ENCODE data around the gene PLD1. TPM values are rescaled to one million over a fixed set of nuclear protein-coding genes. Genes with fewer than 3 reads are reported as not detected.

Gene PLD1
- total RNA-seq, 1 experiment from 2014 or later: 5.3 TPM

DNA sequence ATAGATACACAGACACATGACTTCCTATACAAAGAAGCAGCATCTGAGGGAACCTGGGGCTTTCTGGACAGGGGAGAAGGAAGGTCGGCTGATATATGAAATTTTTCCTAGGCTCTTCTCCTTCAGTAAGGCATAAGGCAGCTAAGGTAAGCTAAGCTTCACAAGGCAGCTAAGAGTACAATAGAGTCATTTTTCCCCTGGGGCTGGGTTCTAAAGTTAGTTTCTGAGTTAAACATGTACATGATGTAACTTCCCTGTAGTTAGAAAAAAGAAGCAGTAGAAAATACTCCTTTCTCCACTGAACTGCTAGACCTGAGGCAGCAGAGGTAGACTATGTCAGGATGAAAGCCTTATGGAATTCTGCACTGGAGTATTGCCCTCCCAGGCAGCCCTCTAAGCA, 109.6 kb downstream of the PLD1 start:
- CTCF ChIA-PET: no interaction called here
- POLR2A ChIA-PET: no interaction called here
- Mint-ChIP-seq H3K9me3 (ENCODE audit: unreplicated experiment) (no peaks in the 10 kb centered on the region), H3K27ac (ENCODE audit: unreplicated experiment) (no peak overlapping the region), H3K27me3 (ENCODE audit: insufficient read depth, unreplicated experiment) (no peaks in the 10 kb centered on the region), H3K4me1 (ENCODE audit: low read depth, unreplicated experiment) (no peaks in the 10 kb centered on the region), H3K36me3 (ENCODE audit: insufficient read depth, unreplicated experiment) (no peaks in the 10 kb centered on the region), H3K4me3 (ENCODE audit: unreplicated experiment) (no peak overlapping the region)
- no peaks in the 10 kb centered on the region for H3K36me3 ChIP-seq (ENCODE audit: control insufficient read depth, insufficient read depth, low read length)
- DNase-seq: no peak
- no peak overlapping the region for H3K4me3 ChIP-seq (ENCODE audit: low read depth, low read length)
- H3K4me1 ChIP-seq: no peaks in the 10 kb centered on the region
- no peaks in the 10 kb centered on the region for H3K27me3 ChIP-seq (replicated peaks; ENCODE audit: control insufficient read depth, insufficient read depth, low read length)
- intact Hi-C loops (cut with micrococcal nuclease; ENCODE audit: unreplicated experiment): no loop called here
- TF ChIP-seq, protein P1, sequence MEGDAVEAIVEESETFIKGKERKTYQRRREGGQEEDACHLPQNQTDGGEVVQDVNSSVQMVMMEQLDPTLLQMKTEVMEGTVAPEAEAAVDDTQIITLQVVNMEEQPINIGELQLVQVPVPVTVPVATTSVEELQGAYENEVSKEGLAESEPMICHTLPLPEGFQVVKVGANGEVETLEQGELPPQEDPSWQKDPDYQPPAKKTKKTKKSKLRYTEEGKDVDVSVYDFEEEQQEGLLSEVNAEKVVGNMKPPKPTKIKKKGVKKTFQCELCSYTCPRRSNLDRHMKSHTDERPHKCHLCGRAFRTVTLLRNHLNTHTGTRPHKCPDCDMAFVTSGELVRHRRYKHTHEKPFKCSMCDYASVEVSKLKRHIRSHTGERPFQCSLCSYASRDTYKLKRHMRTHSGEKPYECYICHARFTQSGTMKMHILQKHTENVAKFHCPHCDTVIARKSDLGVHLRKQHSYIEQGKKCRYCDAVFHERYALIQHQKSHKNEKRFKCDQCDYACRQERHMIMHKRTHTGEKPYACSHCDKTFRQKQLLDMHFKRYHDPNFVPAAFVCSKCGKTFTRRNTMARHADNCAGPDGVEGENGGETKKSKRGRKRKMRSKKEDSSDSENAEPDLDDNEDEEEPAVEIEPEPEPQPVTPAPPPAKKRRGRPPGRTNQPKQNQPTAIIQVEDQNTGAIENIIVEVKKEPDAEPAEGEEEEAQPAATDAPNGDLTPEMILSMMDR (IDR thresholded peaks at IDR 0.05; ENCODE audit: insufficient read depth in 1 of 2, low read depth in 1 of 2, low read length in 1 of 2, severe bottlenecking in 1 of 2, unreplicated experiment in 1 of 2): no peak
- 0 out of 2 replicates have a peak, but pooled peaks cover 8% of the 10 kb centered on the region for H3K9me3 ChIP-seq
- BruUV-seq (replicated peaks): no TSS peak

DNA sequence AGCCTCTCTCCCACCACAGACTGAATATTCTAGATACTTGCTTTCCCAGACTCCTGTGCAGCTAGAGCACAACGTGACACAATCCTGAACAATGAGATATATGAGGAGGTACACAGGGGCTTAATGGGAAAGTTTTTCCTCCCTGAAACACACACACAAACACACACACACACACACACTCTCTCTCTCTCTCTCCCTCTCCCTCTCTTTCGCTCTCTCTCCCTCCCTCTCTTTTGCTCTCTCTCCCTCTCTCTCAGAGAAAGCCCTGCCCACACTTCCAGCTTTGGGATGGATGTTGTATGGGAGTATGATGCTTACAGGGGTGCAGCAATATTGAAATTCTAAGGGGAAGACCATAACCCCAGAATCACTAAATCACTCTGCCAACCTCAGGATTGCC, 110.1 kb downstream of the PLD1 start:
- H3K9me3 Mint-ChIP-seq (ENCODE audit: unreplicated experiment): no peaks in the 10 kb centered on the region
- H3K4me3 ChIP-seq (ENCODE audit: low read depth, low read length): no peak overlapping the region
- H3K27me3 Mint-ChIP-seq (ENCODE audit: insufficient read depth, unreplicated experiment): no peaks in the 10 kb centered on the region
- no peak overlapping the region for H3K4me3 Mint-ChIP-seq (ENCODE audit: unreplicated experiment)
- DNase-seq: no peak
- H3K4me1 ChIP-seq: no peaks in the 10 kb centered on the region
- no peak overlapping the region for H3K27ac Mint-ChIP-seq (ENCODE audit: unreplicated experiment)
- no peaks in the 10 kb centered on the region for H3K27me3 ChIP-seq (replicated peaks; ENCODE audit: control insufficient read depth, insufficient read depth, low read length)
- intact Hi-C loops (cut with micrococcal nuclease; ENCODE audit: unreplicated experiment): no loop called here
- H3K9me3 ChIP-seq: 0 out of 2 replicates have a peak, but pooled peaks cover 8% of the 10 kb centered on the region
- CTCF ChIA-PET: no interaction called here
- H3K36me3 ChIP-seq (ENCODE audit: control insufficient read depth, insufficient read depth, low read length): no peaks in the 10 kb centered on the region
- TF ChIP-seq, protein P1 (IDR thresholded peaks at IDR 0.05; ENCODE audit: insufficient read depth in 1 of 2, low read depth in 1 of 2, low read length in 1 of 2, severe bottlenecking in 1 of 2, unreplicated experiment in 1 of 2): no peak
- no peaks in the 10 kb centered on the region for H3K4me1 Mint-ChIP-seq (ENCODE audit: low read depth, unreplicated experiment)
- H3K36me3 Mint-ChIP-seq (ENCODE audit: insufficient read depth, unreplicated experiment): no peaks in the 10 kb centered on the region
- POLR2A ChIA-PET: no interaction called here
- no TSS peak for BruUV-seq (replicated peaks)

DNA sequence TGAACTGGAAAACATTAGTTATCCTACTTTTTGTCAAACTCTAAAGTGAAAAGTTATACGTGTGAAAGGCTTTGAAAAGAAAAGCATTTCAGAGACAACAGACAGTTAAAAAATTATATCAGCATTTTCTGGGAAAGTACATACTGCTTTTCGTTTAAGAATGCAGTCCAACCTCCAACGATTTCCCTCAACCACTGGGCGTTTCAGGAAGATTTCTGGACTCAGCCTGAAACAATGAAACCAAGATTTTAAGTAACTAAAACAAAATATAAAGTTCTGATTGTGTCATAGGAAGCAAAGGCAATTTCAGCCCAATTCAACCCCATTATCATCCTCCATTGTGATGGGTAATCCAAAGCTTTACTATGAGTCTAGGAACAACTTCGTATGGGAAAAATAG, 110.7 kb downstream of the PLD1 start:
- Histone ChIP-seq H3K9me3 (0 out of 2 replicates have a peak, but pooled peaks cover 8% of the 10 kb centered on the region), H3K4me3 (ENCODE audit: low read depth, low read length) (no peak overlapping the region), H3K27me3 (replicated peaks; ENCODE audit: control insufficient read depth, insufficient read depth, low read length) (no peaks in the 10 kb centered on the region), H3K36me3 (ENCODE audit: control insufficient read depth, insufficient read depth, low read length) (no peaks in the 10 kb centered on the region), H3K4me1 (no peaks in the 10 kb centered on the region)
- Mint-ChIP-seq H3K9me3 (ENCODE audit: unreplicated experiment) (no peaks in the 10 kb centered on the region), H3K4me1 (ENCODE audit: low read depth, unreplicated experiment) (no peaks in the 10 kb centered on the region), H3K27me3 (ENCODE audit: insufficient read depth, unreplicated experiment) (no peaks in the 10 kb centered on the region), H3K27ac (ENCODE audit: unreplicated experiment) (no peak overlapping the region), H3K4me3 (ENCODE audit: unreplicated experiment) (no peak overlapping the region), H3K36me3 (ENCODE audit: insufficient read depth, unreplicated experiment) (no peaks in the 10 kb centered on the region)
- TF ChIP-seq, protein P1 (IDR thresholded peaks at IDR 0.05; ENCODE audit: insufficient read depth in 1 of 2, low read depth in 1 of 2, low read length in 1 of 2, severe bottlenecking in 1 of 2, unreplicated experiment in 1 of 2): no peak
- BruUV-seq (replicated peaks): no TSS peak
- ChIA-PET CTCF (no interaction called here), POLR2A (no interaction called here)
- intact Hi-C loops (cut with micrococcal nuclease; ENCODE audit: unreplicated experiment): no loop called here
- no peak for DNase-seq

All from Caco-2 (cell line).